ENCODE results near the gene HACD3. TPM values are rescaled to one million over a fixed set of nuclear protein-coding genes. Genes with fewer than 3 reads are reported as not detected.

The HACD3 gene
- total and polyA plus RNA-seq, 2 of the 13 experiments (the other 11 are each of a cell fraction or from before 2014, with no cell fraction given), result 73.6 to 161 TPM

DNA sequence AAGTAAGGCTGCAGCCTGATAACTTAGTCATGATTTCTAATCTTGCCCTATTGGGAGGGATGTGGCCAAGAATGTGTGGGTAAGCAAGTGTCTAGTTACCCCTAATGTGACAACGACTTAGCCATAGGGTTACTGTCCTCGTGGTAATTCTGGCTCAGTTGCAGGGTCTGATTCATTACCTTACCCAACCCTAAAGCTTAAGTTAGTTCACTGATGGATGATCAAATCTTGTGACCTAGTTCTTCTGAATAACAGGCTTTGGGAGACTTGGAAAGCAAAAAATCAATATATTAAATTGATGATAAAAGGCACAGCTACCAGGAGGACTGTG, 82.3 kb downstream of the HACD3 start:
- H4K20me1 ChIP-seq (ENCODE audit: insufficient read depth, low read length), result no peaks in the 10 kb centered on the region
- H3K36me3 ChIP-seq (replicated peaks in 1 of 2; ENCODE audit: control insufficient read depth in 1 of 2, insufficient read depth in 2 of 2, low read length in 2 of 2), result no peaks in the 10 kb centered on the region
- H3K27me3 ChIP-seq (ENCODE audit: control insufficient read depth in 1 of 2, insufficient read depth in 2 of 2, low read length in 2 of 2), result no peaks in the 10 kb centered on the region; a peak in 1 of 5 replicates
- H3K27ac ChIP-seq (ENCODE audit: extremely low read length, insufficient read depth, low read length), result peak overlapping the region; percentile 99
- H3K4me3 ChIP-seq (replicated peaks in 1 of 3; ENCODE audit: insufficient read depth in 1 of 3, low read depth in 2 of 3, low read length in 3 of 3), result peak overlapping the region; percentile 85 to 89 (median 87)
- intact Hi-C loops (cut with micrococcal nuclease; ENCODE audit: unreplicated experiment), result no loop called here
- peak overlapping the region; percentile 100 for H3K4me2 ChIP-seq (ENCODE audit: low read depth, low read length)
- WGBS (ENCODE audit: low lambda C conversion rate), result 5% methylated on average over 2 of the region's 2 CpGs
- in situ Hi-C loops (cut with HindIII; ENCODE audit: extremely low pct_ligation_motif_present, low pct_unique_long_range_greater_than_20kb), result no loop called here
- BruUV-seq (replicated peaks), result no TSS peak
- no peak for FAIRE-seq
- peak overlapping the region; percentile 96 for H3K9ac ChIP-seq (ENCODE audit: insufficient read depth, low read depth, low read length)
- POLR2A ChIA-PET, result interaction anchor here (0.6 to 2.6 kb wide), 5 partner anchors 32 to 308 kb away, joined by 3 to 30 read pairs (median 6); partner anchors contain the start of genes HACD3, RAB11A and RNU5B-1
- H3K79me2 ChIP-seq (ENCODE audit: insufficient read depth, low read length), result peaks cover 35% of the 10 kb centered on the region
- peaks cover 43% of the 10 kb centered on the region for H3K4me1 ChIP-seq (ENCODE audit: insufficient read depth, low read length)
- ATAC-seq, result peak; percentile 8
- no peaks in the 10 kb centered on the region for H3K9me3 ChIP-seq (ENCODE audit: low read length)
- no peak for DNase-seq (ENCODE audit: low spot score)
- CTCF ChIA-PET (ENCODE audit: low intra/inter-chr PET ratio, low total read pairs), result no interaction called here
- TF ChIP-seq ASH2L (IDR thresholded peaks at IDR 0.05; ENCODE audit: insufficient read length, low read depth, low read length), result peak; percentile 57
- peak; percentile 10; the same call in 1 of the 2 replicates for TF ChIP-seq ARID3A (IDR thresholded peaks at IDR 0.05; ENCODE audit: low read depth, low read length)
- no peak for TF ChIP-seq ZNF460 (CRISPR knock-in tag; IDR thresholded peaks at IDR 0.05; ENCODE audit: borderline replicate concordance)
- TF ChIP-seq KAT2B (IDR thresholded peaks at IDR 0.05; ENCODE audit: borderline replicate concordance, low read depth, low read length), result 0 out of 2 replicates have a peak, but pooled peaks have one; percentile 44
- TF ChIP-seq CHD4 (IDR thresholded peaks at IDR 0.05; ENCODE audit: borderline replicate concordance, low read length), result 0 out of 2 replicates have a peak, but pooled peaks have one; percentile 18
- no peak overlapping the region for H2AFZ ChIP-seq (ENCODE audit: low read length)

Measured in HepG2 (cell line).